ENCODE results near the gene C1QL1.

C1QL1 gene

DNA sequence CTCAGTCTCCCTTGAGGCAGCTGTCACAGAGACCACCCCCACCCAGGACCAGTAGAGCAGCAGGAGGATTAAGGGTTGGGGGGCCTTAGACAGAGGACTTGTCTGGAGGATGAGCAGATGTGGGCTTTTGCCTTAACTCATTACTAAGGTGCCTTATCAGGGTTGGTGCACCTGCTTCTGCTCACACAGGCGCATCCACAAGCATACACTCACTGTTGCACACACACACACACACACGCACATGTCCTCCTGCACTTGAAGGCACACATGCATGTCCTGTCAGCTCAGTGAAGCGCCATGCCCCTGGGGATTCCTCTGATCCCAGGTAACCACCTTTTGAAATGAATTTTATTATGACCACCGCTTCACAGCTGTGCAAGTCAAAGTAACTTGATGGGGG is 54.0 kb downstream of the C1QL1 start:
- TF ChIP-seq, protein P1, sequence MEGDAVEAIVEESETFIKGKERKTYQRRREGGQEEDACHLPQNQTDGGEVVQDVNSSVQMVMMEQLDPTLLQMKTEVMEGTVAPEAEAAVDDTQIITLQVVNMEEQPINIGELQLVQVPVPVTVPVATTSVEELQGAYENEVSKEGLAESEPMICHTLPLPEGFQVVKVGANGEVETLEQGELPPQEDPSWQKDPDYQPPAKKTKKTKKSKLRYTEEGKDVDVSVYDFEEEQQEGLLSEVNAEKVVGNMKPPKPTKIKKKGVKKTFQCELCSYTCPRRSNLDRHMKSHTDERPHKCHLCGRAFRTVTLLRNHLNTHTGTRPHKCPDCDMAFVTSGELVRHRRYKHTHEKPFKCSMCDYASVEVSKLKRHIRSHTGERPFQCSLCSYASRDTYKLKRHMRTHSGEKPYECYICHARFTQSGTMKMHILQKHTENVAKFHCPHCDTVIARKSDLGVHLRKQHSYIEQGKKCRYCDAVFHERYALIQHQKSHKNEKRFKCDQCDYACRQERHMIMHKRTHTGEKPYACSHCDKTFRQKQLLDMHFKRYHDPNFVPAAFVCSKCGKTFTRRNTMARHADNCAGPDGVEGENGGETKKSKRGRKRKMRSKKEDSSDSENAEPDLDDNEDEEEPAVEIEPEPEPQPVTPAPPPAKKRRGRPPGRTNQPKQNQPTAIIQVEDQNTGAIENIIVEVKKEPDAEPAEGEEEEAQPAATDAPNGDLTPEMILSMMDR (IDR thresholded peaks at IDR 0.05), result no peak
- H3K27ac ChIP-seq, result no peak overlapping the region
- no peaks in the 10 kb centered on the region for H3K36me3 ChIP-seq
- no peaks in the 10 kb centered on the region for H3K9me3 ChIP-seq
- H3K4me1 ChIP-seq (ENCODE audit: control insufficient read depth in 1 of 2, insufficient read depth in 1 of 2, low read depth in 1 of 2, low read length in 1 of 2), result peaks cover 11 to 17% of the 10 kb centered on the region in 2 experiments
- H3K4me3 ChIP-seq (ENCODE audit: low read depth in 1 of 2, low read length in 1 of 2), result no peak overlapping the region
- peaks cover 41% of the 10 kb centered on the region for H3K27me3 ChIP-seq

DNA sequence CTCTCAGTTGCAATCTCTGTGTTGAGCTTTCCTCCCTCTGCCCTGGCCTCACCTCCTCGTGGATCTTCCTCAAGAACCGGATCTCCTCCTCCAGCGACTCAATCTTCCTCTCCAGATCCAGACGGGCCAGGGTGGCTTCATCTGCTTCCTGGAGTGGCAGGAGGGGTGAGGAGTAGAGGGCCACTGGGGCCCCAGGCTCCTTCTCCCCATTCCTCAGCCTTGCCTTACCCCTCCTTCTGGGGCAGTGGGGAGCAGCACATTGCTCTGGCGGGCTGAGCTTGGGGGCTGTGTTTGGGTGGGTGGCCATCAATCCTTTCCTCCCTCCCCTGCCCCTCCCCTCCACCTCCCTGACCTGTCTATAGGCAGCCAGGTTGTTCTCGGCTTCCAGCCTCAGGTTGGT is 54.4 kb downstream of the C1QL1 start:
- TF ChIP-seq, protein P1 (IDR thresholded peaks at IDR 0.05), result no peak
- Histone ChIP-seq H3K4me1 (ENCODE audit: control insufficient read depth in 1 of 2, insufficient read depth in 1 of 2, low read depth in 1 of 2, low read length in 1 of 2) (peaks cover 11 to 17% of the 10 kb centered on the region in 2 experiments), H3K27me3 (peaks cover 41% of the 10 kb centered on the region)

DNA sequence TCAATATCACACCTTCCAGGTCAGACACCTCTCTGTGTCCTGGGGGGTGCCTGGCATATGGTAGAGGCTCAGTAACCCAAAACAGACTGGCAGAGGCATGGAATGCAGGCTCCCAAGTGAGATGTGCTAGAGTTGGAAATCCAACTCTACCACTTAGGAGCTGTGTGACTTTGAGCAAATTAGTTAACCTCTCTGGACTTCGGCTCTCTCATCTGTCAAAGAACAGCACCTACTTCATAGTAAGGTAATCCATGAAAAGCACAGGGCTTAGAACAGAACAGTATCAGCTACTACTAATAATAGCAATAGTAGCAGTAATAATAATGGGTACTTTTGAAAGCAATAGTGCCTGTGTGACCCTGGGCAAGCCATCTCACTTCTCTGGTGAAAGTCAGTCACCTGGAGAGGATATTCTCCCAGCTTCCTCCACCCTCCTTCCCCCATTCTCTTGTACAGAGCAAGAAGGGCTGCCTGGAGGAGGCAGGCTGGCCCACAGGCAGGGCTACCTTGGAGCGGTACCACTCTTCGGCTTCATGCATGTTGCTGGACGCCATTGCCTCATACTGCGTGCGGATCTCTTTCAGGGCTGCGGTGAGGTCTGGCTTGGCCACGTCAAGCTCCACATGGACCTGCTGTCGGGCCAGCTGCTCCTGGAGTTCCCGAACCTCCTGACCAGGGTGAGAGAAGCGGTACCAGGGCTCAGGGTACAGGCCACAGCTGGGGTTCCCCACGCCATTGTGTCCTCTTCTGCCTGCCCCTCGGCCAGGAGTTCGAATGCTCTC is 55.1 kb downstream of the C1QL1 start:
- Histone ChIP-seq H3K27me3 (peaks cover 41% of the 10 kb centered on the region), H3K4me1 (ENCODE audit: control insufficient read depth in 1 of 2, insufficient read depth in 1 of 2, low read depth in 1 of 2, low read length in 1 of 2) (peaks cover 11 to 17% of the 10 kb centered on the region in 2 experiments), H3K27ac (no peak overlapping the region), H3K4me3 (ENCODE audit: low read depth in 1 of 2, low read length in 1 of 2) (no peak overlapping the region), H3K9me3 (no peaks in the 10 kb centered on the region), H3K36me3 (no peaks in the 10 kb centered on the region)
- TF ChIP-seq, protein P1 (IDR thresholded peaks at IDR 0.05), result no peak

More for the DNA sequence above, 54.4 kb downstream of the C1QL1 start:
- H3K4me3 ChIP-seq (ENCODE audit: low read depth in 1 of 2, low read length in 1 of 2), result no peak overlapping the region
- H3K9me3 ChIP-seq, result no peaks in the 10 kb centered on the region
- H3K27ac ChIP-seq, result no peak overlapping the region
- H3K36me3 ChIP-seq, result no peaks in the 10 kb centered on the region

DNA sequence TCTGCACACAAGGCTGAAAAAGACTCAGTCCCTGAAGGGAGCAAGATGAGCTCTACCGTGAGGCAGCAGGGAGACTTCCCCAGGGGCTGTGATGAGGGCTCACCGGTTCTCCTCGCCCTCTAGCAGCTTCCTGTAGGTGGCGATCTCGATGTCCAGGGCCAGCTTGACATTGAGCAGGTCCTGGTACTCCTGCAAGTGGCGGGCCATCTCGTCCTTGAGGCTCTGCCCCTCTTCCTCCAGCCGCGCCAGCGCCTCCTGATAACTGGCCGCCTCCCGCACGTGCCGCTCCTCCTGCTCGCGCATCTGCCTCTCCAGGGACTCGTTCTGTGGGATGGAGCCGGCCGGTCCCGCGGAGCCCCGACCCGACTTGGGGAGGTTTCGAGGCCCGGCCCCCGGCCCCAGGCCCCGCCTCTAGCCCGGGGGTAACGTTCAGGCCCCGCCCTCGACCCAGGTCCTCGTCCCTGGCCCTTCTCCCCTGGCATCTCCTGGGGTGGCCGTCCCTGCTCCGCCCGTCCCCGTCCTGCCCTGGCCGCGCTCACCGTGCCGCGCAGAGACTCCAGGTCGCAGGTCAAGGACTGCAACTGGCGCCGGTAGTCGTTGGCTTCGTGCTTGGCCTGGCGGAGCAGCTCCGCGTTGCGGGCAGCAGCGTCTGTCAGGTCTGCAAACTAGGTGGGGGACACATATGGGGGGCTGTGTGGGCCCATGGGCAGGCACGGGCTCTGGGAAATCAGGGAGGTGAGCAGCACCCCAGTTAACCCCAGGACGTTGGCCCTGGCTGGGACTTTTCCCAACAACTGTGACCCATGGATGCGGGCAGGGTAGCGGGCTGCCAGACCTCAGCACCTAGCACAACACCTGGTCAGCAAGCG is 56.7 kb downstream of the C1QL1 start:
- peaks cover 41% of the 10 kb centered on the region for H3K27me3 ChIP-seq
- H3K9me3 ChIP-seq, result no peaks in the 10 kb centered on the region
- peaks cover 11 to 17% of the 10 kb centered on the region in 2 experiments for H3K4me1 ChIP-seq (ENCODE audit: control insufficient read depth in 1 of 2, insufficient read depth in 1 of 2, low read depth in 1 of 2, low read length in 1 of 2)
- TF ChIP-seq, protein P1 (IDR thresholded peaks at IDR 0.05), result no peak
- H3K36me3 ChIP-seq, result no peaks in the 10 kb centered on the region
- peak overlapping the region; percentile 29 to 44 for H3K4me3 ChIP-seq (ENCODE audit: low read depth in 1 of 2, low read length in 1 of 2)
- H3K27ac ChIP-seq, result no peak overlapping the region

DNA sequence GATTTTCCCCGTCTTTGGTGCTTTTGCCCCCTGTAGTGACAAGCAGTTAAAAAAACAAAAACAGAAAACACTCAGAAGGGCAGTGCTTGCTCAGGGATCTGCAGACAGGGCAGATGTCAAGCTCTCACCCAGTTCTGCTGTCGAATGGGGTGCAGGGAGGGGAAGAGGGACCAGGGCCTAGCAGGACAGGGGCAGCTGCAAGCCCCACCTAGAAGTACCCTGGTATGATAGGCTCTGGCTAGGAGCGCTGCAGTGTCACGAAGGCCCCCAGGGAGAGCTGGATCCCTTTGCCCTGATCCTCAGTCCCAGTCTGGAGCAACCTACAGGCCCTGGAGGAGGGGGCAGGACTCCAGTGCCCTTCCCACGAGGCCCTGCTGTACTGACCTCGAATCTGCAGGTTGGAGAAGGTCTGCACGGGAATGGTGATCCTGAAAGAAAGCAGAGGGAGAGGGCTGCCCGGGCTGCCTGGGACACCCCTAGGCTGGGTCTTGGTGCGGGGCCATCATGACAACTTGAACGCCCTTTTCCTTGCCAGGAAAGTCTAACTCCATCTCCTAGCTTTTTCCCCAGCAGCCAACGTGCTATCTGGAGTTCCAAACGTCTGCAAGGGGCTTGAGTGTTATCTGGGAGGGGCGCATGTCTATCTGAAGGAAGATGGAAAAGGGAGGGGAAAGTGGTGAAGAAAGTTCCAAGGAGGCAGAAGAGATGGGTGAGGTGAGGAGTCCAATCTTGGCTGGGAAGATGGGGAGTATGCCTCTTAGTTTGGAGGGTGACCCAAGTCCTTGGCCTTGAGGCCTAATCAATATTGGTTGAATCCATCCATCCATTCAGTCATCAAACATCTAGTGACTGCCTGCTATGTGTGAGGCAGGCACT is 57.6 kb downstream of the C1QL1 start:
- Histone ChIP-seq H3K36me3 (no peaks in the 10 kb centered on the region), H3K4me1 (ENCODE audit: control insufficient read depth in 1 of 2, insufficient read depth in 1 of 2, low read depth in 1 of 2, low read length in 1 of 2) (peaks cover 8 to 10% of the 10 kb centered on the region in 2 experiments), H3K4me3 (ENCODE audit: low read depth in 1 of 2, low read length in 1 of 2) (no peak overlapping the region), H3K27me3 (peaks cover 41% of the 10 kb centered on the region), H3K9me3 (no peaks in the 10 kb centered on the region), H3K27ac (no peak overlapping the region)
- TF ChIP-seq, protein P1 (IDR thresholded peaks at IDR 0.05), result no peak
